ENCODE results near the gene NOCT. TPM values are rescaled to one million over a fixed set of nuclear protein-coding genes. Genes with fewer than 3 reads are reported as not detected.

Gene NOCT
- polyA plus RNA-seq, 1 experiment: 4.4 TPM

DNA sequence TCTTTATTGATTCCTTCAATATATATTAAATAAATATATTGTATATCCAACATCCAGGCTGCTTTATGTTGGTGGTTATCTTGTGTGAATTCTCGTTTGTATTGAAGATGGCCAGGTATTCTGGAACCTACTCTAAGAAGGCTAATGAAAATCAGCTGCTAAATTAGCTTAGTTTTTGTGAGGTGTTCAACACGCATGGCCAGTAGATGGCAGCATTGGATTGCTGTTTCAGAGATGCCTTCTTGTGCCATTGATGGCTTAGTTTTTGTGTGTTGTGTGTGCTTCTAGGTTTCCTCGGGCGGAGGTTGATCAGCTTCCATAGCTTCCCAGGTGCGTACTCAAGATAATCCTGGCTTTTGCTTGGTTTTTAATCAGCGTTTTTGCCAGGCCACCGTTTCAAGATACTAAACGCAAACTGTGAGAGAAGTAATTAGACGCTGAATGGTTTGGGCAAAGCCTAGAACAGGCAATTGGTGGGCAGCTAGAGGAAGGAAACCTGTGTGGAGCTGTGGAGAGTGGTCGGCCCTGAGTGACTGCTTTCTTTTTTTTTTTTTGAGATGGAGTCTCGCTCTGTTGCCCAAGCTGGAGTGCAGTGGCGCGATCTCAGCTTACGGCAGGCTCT, 15.1 kb downstream of the NOCT start:
- TF ChIP-seq, protein P1, sequence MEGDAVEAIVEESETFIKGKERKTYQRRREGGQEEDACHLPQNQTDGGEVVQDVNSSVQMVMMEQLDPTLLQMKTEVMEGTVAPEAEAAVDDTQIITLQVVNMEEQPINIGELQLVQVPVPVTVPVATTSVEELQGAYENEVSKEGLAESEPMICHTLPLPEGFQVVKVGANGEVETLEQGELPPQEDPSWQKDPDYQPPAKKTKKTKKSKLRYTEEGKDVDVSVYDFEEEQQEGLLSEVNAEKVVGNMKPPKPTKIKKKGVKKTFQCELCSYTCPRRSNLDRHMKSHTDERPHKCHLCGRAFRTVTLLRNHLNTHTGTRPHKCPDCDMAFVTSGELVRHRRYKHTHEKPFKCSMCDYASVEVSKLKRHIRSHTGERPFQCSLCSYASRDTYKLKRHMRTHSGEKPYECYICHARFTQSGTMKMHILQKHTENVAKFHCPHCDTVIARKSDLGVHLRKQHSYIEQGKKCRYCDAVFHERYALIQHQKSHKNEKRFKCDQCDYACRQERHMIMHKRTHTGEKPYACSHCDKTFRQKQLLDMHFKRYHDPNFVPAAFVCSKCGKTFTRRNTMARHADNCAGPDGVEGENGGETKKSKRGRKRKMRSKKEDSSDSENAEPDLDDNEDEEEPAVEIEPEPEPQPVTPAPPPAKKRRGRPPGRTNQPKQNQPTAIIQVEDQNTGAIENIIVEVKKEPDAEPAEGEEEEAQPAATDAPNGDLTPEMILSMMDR (IDR thresholded peaks at IDR 0.05; ENCODE audit: insufficient read depth, low read depth, low read length): peak; percentile 83
- H3K27me3 ChIP-seq (ENCODE audit: control insufficient read depth, insufficient read depth, low read length): no peaks in the 10 kb centered on the region
- 0 out of 2 replicates have a peak, but pooled peaks cover 1% of the 10 kb centered on the region for H3K36me3 ChIP-seq (ENCODE audit: control insufficient read depth, insufficient read depth, low read length)
- DNase-seq (ENCODE audit: low read depth): no peak
- no peak overlapping the region for H3K4me3 ChIP-seq (ENCODE audit: low read depth, low read length)
- CTCF ChIA-PET: interaction anchor here (0.6 to 4.6 kb wide), 28 partner anchors 8 to 763 kb away, joined by 3 to 36 read pairs (median 4); no protein-coding TSS in a partner anchor
- POLR2A ChIA-PET: interaction anchor here (0.5 to 0.6 kb wide), 3 partner anchors 70 to 265 kb away, joined by 3 read pairs; no protein-coding TSS in a partner anchor

DNA sequence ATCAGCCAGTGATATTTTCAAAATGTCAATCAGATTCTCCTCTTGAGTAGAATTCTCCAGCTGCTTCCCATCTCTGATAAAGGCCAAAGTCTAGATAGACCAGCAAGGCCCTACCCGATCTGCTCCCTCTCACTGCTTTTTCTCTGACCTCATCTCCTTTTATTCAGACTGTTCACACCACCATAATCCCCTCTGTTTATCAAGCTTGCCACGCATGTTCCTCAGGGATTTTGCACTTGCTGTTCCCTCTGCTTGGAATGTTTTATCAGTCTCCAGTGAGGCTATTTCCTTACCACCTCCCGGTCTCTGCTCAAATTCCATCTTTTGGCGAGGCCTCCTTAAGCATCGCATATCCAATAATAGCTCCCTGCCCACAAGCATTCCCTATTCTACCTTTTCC, 20.1 kb downstream of the NOCT start:
- H3K4me3 ChIP-seq (ENCODE audit: low read depth, low read length): no peak overlapping the region
- CTCF ChIA-PET: interaction anchor here (1.7 kb wide), 1 partner anchor 21 kb away, joined by 3 read pairs; no protein-coding TSS in a partner anchor
- H3K27me3 ChIP-seq (ENCODE audit: control insufficient read depth, insufficient read depth, low read length): no peaks in the 10 kb centered on the region
- POLR2A ChIA-PET: no interaction called here
- TF ChIP-seq, protein P1 (IDR thresholded peaks at IDR 0.05; ENCODE audit: insufficient read depth, low read depth, low read length): no peak
- no peak for DNase-seq (ENCODE audit: low read depth)
- H3K36me3 ChIP-seq (ENCODE audit: control insufficient read depth, insufficient read depth, low read length): peaks cover 2% of the 10 kb centered on the region; the same call in 1 of the 2 replicates

DNA sequence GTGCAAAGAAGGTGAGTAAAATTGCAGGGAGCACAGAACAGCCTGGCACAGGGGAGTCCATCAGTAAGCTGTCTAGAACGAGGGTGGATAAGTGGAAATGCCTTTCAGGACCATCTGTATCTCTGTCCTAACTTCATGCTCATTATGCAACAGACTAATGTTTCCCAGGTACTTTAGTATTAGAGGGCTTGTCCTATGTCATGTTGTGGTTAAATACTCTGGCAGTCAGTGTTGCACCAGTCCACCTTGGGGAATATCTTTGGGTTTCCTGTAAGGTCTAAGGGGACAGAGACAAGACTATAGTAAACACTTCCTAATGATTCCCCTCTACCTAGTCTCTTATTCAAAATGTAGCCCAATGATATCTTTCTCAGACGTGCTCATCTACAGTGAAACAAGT, 21.3 kb downstream of the NOCT start:
- ChIA-PET CTCF (no interaction called here), POLR2A (no interaction called here)
- no peaks in the 10 kb centered on the region for H3K27me3 ChIP-seq (ENCODE audit: control insufficient read depth, insufficient read depth, low read length)
- H3K4me3 ChIP-seq (ENCODE audit: low read depth, low read length): no peak overlapping the region
- peaks cover 2% of the 10 kb centered on the region; the same call in 1 of the 2 replicates for H3K36me3 ChIP-seq (ENCODE audit: control insufficient read depth, insufficient read depth, low read length)
- TF ChIP-seq, protein P1 (IDR thresholded peaks at IDR 0.05; ENCODE audit: insufficient read depth, low read depth, low read length): no peak
- DNase-seq (ENCODE audit: low read depth): no peak

DNA sequence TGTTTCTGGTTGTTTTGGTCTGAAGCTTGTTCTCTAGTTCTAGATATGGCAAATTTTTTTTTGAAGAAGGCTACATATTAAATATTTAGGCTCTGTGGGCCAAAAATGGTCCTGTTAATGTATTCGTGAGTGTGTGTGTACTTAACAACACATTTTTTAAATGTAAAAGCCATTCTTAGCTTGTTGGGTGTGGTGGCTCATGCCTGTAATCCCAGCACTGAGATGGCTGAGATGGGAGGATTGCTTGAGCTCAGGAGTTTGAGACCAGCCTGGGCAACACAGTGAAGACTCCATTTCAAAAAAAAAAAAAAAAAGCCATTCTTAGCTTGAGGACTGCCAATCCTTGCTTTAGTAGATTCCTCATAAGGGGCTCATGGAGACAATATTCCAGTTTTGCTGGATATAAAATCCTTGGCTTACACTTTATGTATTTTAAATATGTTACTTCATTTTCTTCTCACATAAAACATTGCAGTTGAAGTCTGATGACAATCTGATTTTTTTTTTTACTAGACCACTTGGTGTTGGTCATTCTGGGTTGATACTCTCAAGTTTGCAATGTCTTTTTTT, 23.4 kb downstream of the NOCT start:
- no peak for DNase-seq (ENCODE audit: low read depth)
- ChIA-PET POLR2A (no interaction called here), CTCF (interaction anchor here (0.7 to 1.2 kb wide), 2 partner anchors 9 to 757 kb away, joined by 3 to 7 read pairs; no protein-coding TSS in a partner anchor)
- Histone ChIP-seq H3K27me3 (ENCODE audit: control insufficient read depth, insufficient read depth, low read length) (no peaks in the 10 kb centered on the region), H3K36me3 (ENCODE audit: control insufficient read depth, insufficient read depth, low read length) (peaks cover 3% of the 10 kb centered on the region; the same call in 1 of the 2 replicates), H3K4me3 (ENCODE audit: low read depth, low read length) (no peak overlapping the region)
- TF ChIP-seq, protein P1 (IDR thresholded peaks at IDR 0.05; ENCODE audit: insufficient read depth, low read depth, low read length): no peak

DNA sequence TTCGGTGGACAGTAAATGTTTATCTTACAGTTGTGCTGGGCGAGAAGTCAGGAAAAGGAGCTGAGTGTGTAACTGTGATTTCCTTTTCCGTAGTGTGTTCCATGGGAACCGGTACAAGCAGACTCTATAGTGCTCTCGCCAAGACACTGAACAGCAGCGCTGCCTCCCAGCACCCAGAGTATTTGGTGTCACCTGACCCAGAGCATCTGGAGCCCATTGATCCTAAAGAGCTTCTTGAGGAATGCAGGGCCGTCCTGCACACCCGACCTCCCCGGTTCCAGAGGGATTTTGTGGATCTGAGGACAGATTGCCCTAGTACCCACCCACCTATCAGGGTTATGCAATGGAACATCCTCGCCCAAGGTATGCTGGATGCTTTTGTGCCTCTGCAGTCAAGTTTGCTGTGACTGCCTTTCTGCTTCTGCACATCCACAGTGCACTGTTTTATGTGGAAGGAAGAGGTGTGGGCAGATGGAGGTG, 27.4 kb downstream of the NOCT start:
- TF ChIP-seq, protein P1 (IDR thresholded peaks at IDR 0.05; ENCODE audit: insufficient read depth, low read depth, low read length): no peak
- Histone ChIP-seq H3K27me3 (ENCODE audit: control insufficient read depth, insufficient read depth, low read length) (no peaks in the 10 kb centered on the region), H3K36me3 (ENCODE audit: control insufficient read depth, insufficient read depth, low read length) (peaks cover 10% of the 10 kb centered on the region; the same call in 1 of the 2 replicates), H3K4me3 (ENCODE audit: low read depth, low read length) (no peak overlapping the region)
- DNase-seq (ENCODE audit: low read depth): no peak
- ChIA-PET POLR2A (no interaction called here), CTCF (interaction anchor here (0.6 to 3.2 kb wide), 2 partner anchors 12 to 183 kb away, joined by 3 to 18 read pairs; no protein-coding TSS in a partner anchor)

All from BJ (cell line).